AG04450 (cell line): ENCODE results near the gene SHANK2. TPM values are rescaled to one million over a fixed set of nuclear protein-coding genes. Genes with fewer than 3 reads are reported as not detected.

ENCODE experiments used
- CTCF ChIA-PET: fragments of 300-600, 350-600 bp; formaldehyde crosslinking; extraction: SDS; loops from one replicate; lab custom pipeline; 2022; ENCODE audit warnings: antibody characterized with exemption, inconsistent platforms; lab: Charles Lee
- POLR2A ChIA-PET: fragments of 350-600 bp; formaldehyde crosslinking; extraction: SDS; loops from one replicate; lab custom pipeline; 2021; ENCODE audit warnings: antibody characterized with exemption, inconsistent platforms; lab: Yijun Ruan, JAX
- DNase-seq: peaks from one replicate; pipeline ENCODE4 v3.0.0-alpha.2; 2011; ENCODE audit warnings: low read depth, low spot score
- H3K27ac ChIP-seq: one replicate; pipeline ENCODE4 v1.5.1; 2012; ENCODE audit warnings: low read depth, low read length, control low read depth
- H3K27me3 ChIP-seq: one replicate; pipeline ENCODE4 v1.6.0; 2012; ENCODE audit warnings: low read length; ENCODE audit not compliant: control insufficient read depth, insufficient read depth
- H3K4me3 ChIP-seq: 2 replicates; pipeline ENCODE4 v1.5.1; 2011; ENCODE audit warnings: mild to moderate bottlenecking, low read depth, low read length, control low read depth
- H3K9me3 ChIP-seq: 2 replicates; pipeline ENCODE4 v1.5.1; 2012; ENCODE audit warnings: low read length; ENCODE audit not compliant: control insufficient read depth, insufficient read depth
- polyA plus RNA-seq: library from polyadenylated mRNA; depleted of rRNA; stranded (reverse); fragments of >200 nt; gene quantifications from 2 replicates; pipeline ENCODE4 v1.2.3, GENCODE V29; 2011
- TF ChIP-seq, protein P1 (sequence below): IDR thresholded peaks from 2 replicates; pipeline ENCODE4 v1.5.1; 2011; ENCODE audit warnings: low read depth, low read length, control low read depth, inconsistent platforms

The SHANK2 gene
- polyA plus RNA-seq, 1 experiment = 0.72 TPM

DNA sequence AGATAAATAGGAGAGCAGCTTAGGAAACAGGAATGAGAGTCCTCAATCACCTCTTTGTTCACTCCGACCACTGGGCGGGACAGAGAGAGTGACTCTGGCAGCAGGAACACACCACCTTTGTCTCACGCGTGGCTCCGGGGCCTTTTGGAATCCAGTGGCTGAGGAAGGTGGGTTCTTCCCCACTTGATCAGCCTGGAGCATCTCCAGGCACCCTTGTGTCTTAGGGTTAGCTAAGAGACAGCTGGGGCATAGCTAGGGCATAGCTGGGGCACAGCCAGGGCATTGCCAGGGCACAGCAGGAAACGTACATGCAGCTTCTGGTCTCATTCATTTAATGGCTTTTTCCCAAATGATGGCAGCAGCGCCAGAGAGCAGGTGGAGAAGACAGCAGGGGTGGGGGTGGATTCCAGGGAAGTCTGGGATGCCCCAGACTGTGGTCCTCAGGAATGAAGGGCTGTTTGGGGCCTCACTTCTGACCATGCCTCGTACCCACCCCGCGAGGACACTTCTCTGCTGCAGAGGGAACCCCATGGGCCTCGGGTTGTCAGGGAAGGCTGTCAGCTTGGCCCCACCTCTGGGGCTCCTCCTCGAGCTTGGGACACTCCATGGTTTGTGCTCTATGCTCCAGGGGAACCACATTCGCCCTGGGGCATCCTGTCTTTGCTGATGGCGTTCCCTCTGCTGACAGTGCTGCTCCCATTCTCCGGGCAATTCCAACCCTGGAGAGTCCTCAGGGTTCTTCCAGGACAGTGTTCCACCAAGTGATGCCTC, 30.4 kb upstream of the SHANK2 start:
- Histone ChIP-seq H3K9me3 (peaks cover 12% of the 10 kb centered on the region), H3K27ac (no peak overlapping the region), H3K27me3 (peaks cover 14% of the 10 kb centered on the region), H3K4me3 (no peak overlapping the region)
- no peak for DNase-seq
- CTCF ChIA-PET = no interaction called here
- POLR2A ChIA-PET = no interaction called here
- TF ChIP-seq, protein P1, sequence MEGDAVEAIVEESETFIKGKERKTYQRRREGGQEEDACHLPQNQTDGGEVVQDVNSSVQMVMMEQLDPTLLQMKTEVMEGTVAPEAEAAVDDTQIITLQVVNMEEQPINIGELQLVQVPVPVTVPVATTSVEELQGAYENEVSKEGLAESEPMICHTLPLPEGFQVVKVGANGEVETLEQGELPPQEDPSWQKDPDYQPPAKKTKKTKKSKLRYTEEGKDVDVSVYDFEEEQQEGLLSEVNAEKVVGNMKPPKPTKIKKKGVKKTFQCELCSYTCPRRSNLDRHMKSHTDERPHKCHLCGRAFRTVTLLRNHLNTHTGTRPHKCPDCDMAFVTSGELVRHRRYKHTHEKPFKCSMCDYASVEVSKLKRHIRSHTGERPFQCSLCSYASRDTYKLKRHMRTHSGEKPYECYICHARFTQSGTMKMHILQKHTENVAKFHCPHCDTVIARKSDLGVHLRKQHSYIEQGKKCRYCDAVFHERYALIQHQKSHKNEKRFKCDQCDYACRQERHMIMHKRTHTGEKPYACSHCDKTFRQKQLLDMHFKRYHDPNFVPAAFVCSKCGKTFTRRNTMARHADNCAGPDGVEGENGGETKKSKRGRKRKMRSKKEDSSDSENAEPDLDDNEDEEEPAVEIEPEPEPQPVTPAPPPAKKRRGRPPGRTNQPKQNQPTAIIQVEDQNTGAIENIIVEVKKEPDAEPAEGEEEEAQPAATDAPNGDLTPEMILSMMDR = no peak

DNA sequence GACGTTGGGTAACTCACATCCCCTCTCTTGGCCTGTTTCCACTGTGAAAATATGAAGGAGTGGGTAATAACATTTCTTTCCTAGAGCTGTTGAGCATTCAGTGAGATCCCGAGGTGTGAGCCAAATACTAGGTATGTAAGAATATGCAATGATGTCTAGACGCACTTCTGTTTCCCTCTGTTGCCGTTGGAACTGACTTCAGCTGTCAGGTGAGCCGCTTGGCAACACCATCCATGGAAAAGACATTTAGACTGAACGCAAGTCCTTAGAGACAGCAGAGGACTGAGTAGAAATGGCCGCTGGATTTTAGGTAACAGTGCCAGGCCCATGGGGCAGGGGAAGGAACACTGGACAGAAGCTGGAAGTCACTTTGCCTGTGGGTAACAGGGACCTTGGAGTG, 29.5 kb upstream of the SHANK2 start:
- Histone ChIP-seq H3K9me3 (peaks cover 12% of the 10 kb centered on the region), H3K27ac (no peak overlapping the region), H3K4me3 (no peak overlapping the region), H3K27me3 (peaks cover 14% of the 10 kb centered on the region)
- TF ChIP-seq, protein P1 = no peak
- CTCF ChIA-PET = no interaction called here
- POLR2A ChIA-PET = no interaction called here
- no peak for DNase-seq

DNA sequence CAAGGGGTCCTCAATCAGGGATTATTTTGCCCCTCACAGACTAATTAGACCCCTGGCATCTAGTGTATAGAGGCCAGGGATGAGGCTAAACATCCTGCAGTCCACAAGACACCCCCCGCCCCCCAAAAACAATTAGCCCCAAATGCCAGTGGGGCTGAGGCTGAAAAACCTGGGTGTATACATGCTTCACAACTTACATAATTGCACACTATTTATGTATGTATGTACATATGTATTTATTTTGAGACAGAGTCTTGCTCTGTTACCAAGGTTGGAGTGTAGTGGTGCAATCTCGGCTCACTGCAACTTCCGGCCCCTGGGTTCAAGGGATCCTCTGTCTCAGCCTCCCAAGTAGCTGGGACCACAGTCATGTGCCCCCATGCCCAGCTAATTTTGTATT, 28.8 kb upstream of the SHANK2 start:
- CTCF ChIA-PET = no interaction called here
- Histone ChIP-seq H3K27me3 (peaks cover 14% of the 10 kb centered on the region), H3K4me3 (no peak overlapping the region), H3K9me3 (peaks cover 12% of the 10 kb centered on the region), H3K27ac (no peak overlapping the region)
- TF ChIP-seq, protein P1 = no peak
- POLR2A ChIA-PET = no interaction called here
- no peak for DNase-seq

DNA sequence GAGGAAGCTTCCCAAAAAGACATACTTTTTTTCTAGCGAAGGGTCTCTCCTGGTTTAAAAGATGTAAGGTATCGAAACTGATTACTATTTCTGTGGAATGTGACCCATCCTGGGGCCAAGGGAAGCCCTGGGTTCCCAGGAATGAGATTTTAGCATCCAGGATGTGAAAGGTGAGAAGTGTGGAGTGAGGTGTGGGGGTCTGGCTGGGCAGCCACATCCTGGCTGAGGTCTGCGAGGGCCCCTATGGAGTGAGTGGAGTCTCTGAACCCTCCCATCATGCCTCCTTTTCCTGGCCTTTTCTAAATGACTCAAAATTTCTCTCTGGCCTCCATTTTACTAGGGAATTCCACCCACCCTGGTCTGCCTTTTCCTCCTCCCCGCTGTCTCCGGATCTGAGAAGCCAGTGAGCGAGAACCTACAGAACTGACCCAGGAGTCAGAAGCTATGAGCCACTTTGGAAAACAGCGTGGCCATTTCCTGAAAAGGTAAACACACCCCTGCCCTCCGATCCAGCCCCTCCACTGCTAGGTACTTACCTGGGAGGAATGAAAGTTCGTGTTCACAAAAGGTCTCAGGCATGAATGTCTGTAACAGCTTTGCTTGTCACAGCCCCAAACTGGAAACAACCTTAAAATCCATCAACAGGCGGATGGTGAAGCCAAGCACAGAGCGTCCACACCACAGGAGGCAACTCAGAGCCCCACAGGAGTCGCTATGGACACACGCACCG, 27.7 kb upstream of the SHANK2 start:
- ChIA-PET CTCF (no interaction called here), POLR2A (no interaction called here)
- H3K27ac ChIP-seq = no peak overlapping the region

More for the DNA sequence above, 27.7 kb upstream of the SHANK2 start:
- TF ChIP-seq, protein P1 = no peak
- Histone ChIP-seq H3K27me3 (peaks cover 14% of the 10 kb centered on the region), H3K4me3 (no peak overlapping the region), H3K9me3 (peaks cover 9% of the 10 kb centered on the region)
- DNase-seq = no peak
